Right atrium auricular region (tissue), 2 donors: Measurements from ENCODE around the gene KRTAP9-3. TPM values are rescaled to one million over a fixed set of nuclear protein-coding genes. Genes with fewer than 3 reads are reported as not detected.
"Not testable (repeated sequence)": the region's sequence is repeated elsewhere in the genome, so short reads cannot be mapped to it uniquely, and the experiment has no call there.

Experiments used
- DNase-seq: peaks from one replicate; pipeline ENCODE4 v3.0.0-alpha.2; 2019; ENCODE audit warnings: low spot score
- H3K27ac ChIP-seq, 2 donors: fragments of 200-600 bp; sonication (generic); 1 replicate in 1 of 2; 2 replicates in 1 of 2; pipeline ENCODE4 v1.5.1; 2016 to 2019
- H3K27me3 ChIP-seq, 2 donors: fragments of 200-600 bp; sonication (generic); one replicate each; pipeline versions ENCODE4 v1.5.1 to v1.6.0; 2017 to 2019
- H3K36me3 ChIP-seq: fragments of 200-600 bp; sonication (generic); one replicate; pipeline ENCODE4 v1.5.1; 2016
- H3K4me1 ChIP-seq, 2 donors: fragments of 200-600 bp; sonication (generic); one replicate each; pipeline versions ENCODE4 v1.5.1 to v1.6.0; 2017 to 2019
- H3K4me3 ChIP-seq, 2 donors: fragments of 200-600 bp; sonication (generic); 1 replicate in 1 of 2; 2 replicates in 1 of 2; pipeline ENCODE4 v1.5.1; 2017 to 2019; ENCODE audit warnings: mild to moderate bottlenecking in 1 of 2, moderate library complexity in 1 of 2
- H3K9me3 ChIP-seq, 2 donors: fragments of 200-600 bp; sonication (generic); one replicate each; pipeline ENCODE4 v1.5.1; 2019
- CTCF ChIP-seq, 2 donors: fragments of 200-600 bp; sonication (generic); IDR thresholded peaks; one replicate each; pipeline ENCODE4 v1.5.1; 2019; ENCODE audit warnings: antibody characterized with exemption in 2 of 2
- total RNA-seq, 2 donors: library from RNA; depleted of rRNA; stranded (reverse); fragments of >200 nt; gene quantifications; one replicate each; pipeline ENCODE4 v1.1.0, GENCODE V29; 2016

The KRTAP9-3 gene
- total RNA-seq, 2 donors from 2014 or later, result not detected

GRCh38 chr17:41264599-41264998 lies 32.4 kb downstream of the KRTAP9-3 start:
- Histone ChIP-seq H3K4me3 (no peak overlapping the region), H3K9me3 (no peaks in the 10 kb centered on the region), H3K4me1 (no peaks in the 10 kb centered on the region), H3K27ac (no peak overlapping the region), H3K36me3 (no peaks in the 10 kb centered on the region), H3K27me3 (no peaks in the 10 kb centered on the region)
- DNase-seq, result no peak
- no peak for TF ChIP-seq CTCF (IDR thresholded peaks at IDR 0.05)

- TF ChIP-seq CTCF (IDR thresholded peaks at IDR 0.05), result no peak
- no peak for DNase-seq
- no peaks in the 10 kb centered on the region for H3K27me3 ChIP-seq
- no peaks in the 10 kb centered on the region for H3K9me3 ChIP-seq
- H3K4me1 ChIP-seq, result no peaks in the 10 kb centered on the region
- H3K4me3 ChIP-seq, result no peak within 1 kb of the TSS
- H3K27ac ChIP-seq, result no peak within 1 kb of the TSS
- no peaks in the 10 kb centered on the region for H3K36me3 ChIP-seq
Measured at GRCh38 chr17:41265078-41265477, 32.8 kb downstream of the KRTAP9-3 start, which contains the start of gene KRTAP9-6. TSS of gene KRTAP9-6 (plus strand) at chr17:41265378. CDS start at chr17:41265378, 0 bp downstream.

- Histone ChIP-seq H3K9me3 (no peaks in the 10 kb centered on the region), H3K4me1 (no peaks in the 10 kb centered on the region), H3K36me3 (no peaks in the 10 kb centered on the region), H3K4me3 (no peak overlapping the region), H3K27ac (no peak overlapping the region), H3K27me3 (no peaks in the 10 kb centered on the region)
- DNase-seq, result no peak
- TF ChIP-seq CTCF (IDR thresholded peaks at IDR 0.05), result no peak
Measured at GRCh38 chr17:41267711-41268110, 35.5 kb downstream of the KRTAP9-3 start.

- H3K27ac ChIP-seq, DNase-seq, H3K9me3 ChIP-seq, H3K4me3 ChIP-seq, H3K27me3 ChIP-seq, H3K36me3 ChIP-seq, H3K4me1 ChIP-seq: not testable (repeated sequence)
Measured at GRCh38 chr17:41271323-41271722, 39.1 kb downstream of the KRTAP9-3 start.

GRCh38 chr17:41271858-41272257 lies 39.6 kb downstream of the KRTAP9-3 start:
- no peaks in the 10 kb centered on the region for H3K9me3 ChIP-seq
- H3K27me3 ChIP-seq, result no peaks in the 10 kb centered on the region
- no peak overlapping the region for H3K4me3 ChIP-seq
- no peak for DNase-seq
- no peak overlapping the region for H3K27ac ChIP-seq
- no peaks in the 10 kb centered on the region for H3K4me1 ChIP-seq
- H3K36me3 ChIP-seq, result no peaks in the 10 kb centered on the region
- TF ChIP-seq CTCF (IDR thresholded peaks at IDR 0.05), result no peak

- not testable (repeated sequence) for H3K4me1 ChIP-seq, H3K4me3 ChIP-seq, H3K27me3 ChIP-seq, H3K9me3 ChIP-seq, H3K27ac ChIP-seq, H3K36me3 ChIP-seq, DNase-seq
Measured at GRCh38 chr17:41275648-41276190, 43.5 kb downstream of the KRTAP9-3 start, which contains the start of gene KRTAP9-7. TSS of gene KRTAP9-7 (plus strand) at chr17:41275698. CDS start at chr17:41275698, 0 bp downstream.
